Fibroblast of pulmonary artery (primary cell): ENCODE measurements around the gene NGFR.
"Not testable (repeated sequence)": the region's sequence is repeated elsewhere in the genome, so short reads cannot be mapped to it uniquely, and the experiment has no call there.

Source experiments
- DNase-seq: peaks from one replicate; pipeline ENCODE4 v3.0.0-alpha.2; 2010; ENCODE audit warnings: low read depth
- H3K4me3 ChIP-seq: replicated peaks from 2 replicates; pipeline ENCODE4 v1.5.1; 2011; ENCODE audit warnings: low read depth, mild to moderate bottlenecking, control low read depth, low read length, moderate library complexity
- CTCF ChIP-seq: IDR thresholded peaks from 2 replicates; pipeline ENCODE4 v1.5.1; 2011; ENCODE audit warnings: mild to moderate bottlenecking, control low read depth, low read length, inconsistent platforms; ENCODE audit errors: missing control alignments

NGFR gene

GRCh38 chr17:49496183-49496866 lies 1.2 kb downstream of the NGFR start:
- peak; percentile 32 for TF ChIP-seq CTCF
- H3K4me3 ChIP-seq = no peak overlapping the region
- DNase-seq = peak; percentile 49

- TF ChIP-seq CTCF = no peak
- no peak overlapping the region for H3K4me3 ChIP-seq
- DNase-seq = no peak
Observed at GRCh38 chr17:49496867-49497147, 1.7 kb downstream of the NGFR start.

- no peak for TF ChIP-seq CTCF
- no peak for DNase-seq
- no peak overlapping the region for H3K4me3 ChIP-seq
Observed at GRCh38 chr17:49497148-49498028, 2.3 kb downstream of the NGFR start.

- peak; percentile 4 for TF ChIP-seq CTCF
- no peak for DNase-seq
- no peak overlapping the region for H3K4me3 ChIP-seq
Observed at GRCh38 chr17:49498029-49498615, 3.0 kb downstream of the NGFR start.

- TF ChIP-seq CTCF = no peak
- no peak for DNase-seq
- no peak overlapping the region for H3K4me3 ChIP-seq
Observed at GRCh38 chr17:49501496-49501895, 6.4 kb downstream of the NGFR start.

GRCh38 chr17:49502254-49502653 lies 7.2 kb downstream of the NGFR start:
- no peak for TF ChIP-seq CTCF
- DNase-seq = no peak
- H3K4me3 ChIP-seq = no peak overlapping the region

- not testable (repeated sequence) for H3K4me3 ChIP-seq, DNase-seq
Observed at GRCh38 chr17:49502680-49503079, 7.6 kb downstream of the NGFR start.
